ENCODE data around the gene ZIC2. TPM values are rescaled to one million over a fixed set of nuclear protein-coding genes. Genes with fewer than 3 reads are reported as not detected.

The ZIC2 gene
- total RNA-seq, 1 experiment from 2014 or later, result 305 TPM

GRCh38 chr13:99962242-99962641 lies 19.3 kb upstream of the ZIC2 start:
- POLR2A ChIA-PET (ENCODE audit: low non-redundant PET), result no interaction called here
- TF ChIP-seq CTCF (conservative IDR thresholded peaks at IDR 0.05; ENCODE audit: low read depth, low read length) (no peak), EZH2 (IDR thresholded peaks at IDR 0.05; ENCODE audit: borderline replicate concordance, low read depth, low read length, poor library complexity, severe bottlenecking) (no peak)
- H3K4me1 ChIP-seq (ENCODE audit: insufficient read depth, low read length, poor library complexity, severe bottlenecking), result peaks cover 57% of the 10 kb centered on the region

GRCh38 chr13:99963816-99964339 lies 17.7 kb upstream of the ZIC2 start:
- ChIA-PET CTCF (no interaction called here), POLR2A (ENCODE audit: low non-redundant PET) (interaction anchor here (0.7 kb wide), 1 partner anchor 10 kb away, joined by 6 read pairs; no protein-coding TSS in a partner anchor)
- intact Hi-C loops (cut with micrococcal nuclease; ENCODE audit: unreplicated experiment), result no loop called here

More at GRCh38 chr13:99962242-99962641, 19.3 kb upstream of the ZIC2 start:
- H3K27me3 ChIP-seq (replicated peaks; ENCODE audit: insufficient read depth, low read depth, low read length, poor library complexity), result no peaks in the 10 kb centered on the region
- DNase-seq (ENCODE audit: low spot score), result no peak
- intact Hi-C loops (cut with micrococcal nuclease; ENCODE audit: unreplicated experiment), result no loop called here
- no peaks in the 10 kb centered on the region for H3K9me3 ChIP-seq (ENCODE audit: low read depth, low read length, poor library complexity, severe bottlenecking)
- no peak overlapping the region for H3K4me3 ChIP-seq (ENCODE audit: low read depth, low read length, poor library complexity, severe bottlenecking)
- no TSS peak for BruUV-seq (replicated peaks)
- H3K27ac ChIP-seq (ENCODE audit: low read depth, low read length, poor library complexity, severe bottlenecking), result peak overlapping the region; percentile 4
- CTCF ChIA-PET, result no interaction called here
- peaks cover 37% of the 10 kb centered on the region for H3K36me3 ChIP-seq (ENCODE audit: insufficient read depth, low read length, poor library complexity, severe bottlenecking)

GRCh38 chr13:99965329-99966000 lies 16.1 kb upstream of the ZIC2 start:
- no peak for TF ChIP-seq EZH2 (IDR thresholded peaks at IDR 0.05; ENCODE audit: borderline replicate concordance, low read depth, low read length, poor library complexity, severe bottlenecking)
- TF ChIP-seq CTCF (conservative IDR thresholded peaks at IDR 0.05; ENCODE audit: low read depth, low read length), result no peak
- ChIA-PET CTCF (no interaction called here), POLR2A (ENCODE audit: low non-redundant PET) (no interaction called here)
- no peaks in the 10 kb centered on the region for H3K9me3 ChIP-seq (ENCODE audit: low read depth, low read length, poor library complexity, severe bottlenecking)
- BruUV-seq (replicated peaks), result no TSS peak
- intact Hi-C loops (cut with micrococcal nuclease; ENCODE audit: unreplicated experiment), result loop anchor here (5.0 kb wide), 1 partner anchor 308 kb away; no protein-coding TSS in a partner anchor
- H3K4me1 ChIP-seq (ENCODE audit: insufficient read depth, low read length, poor library complexity, severe bottlenecking), result peaks cover 50% of the 10 kb centered on the region
- peak overlapping the region; percentile 91 for H3K4me3 ChIP-seq (ENCODE audit: low read depth, low read length, poor library complexity, severe bottlenecking)
- peak overlapping the region; percentile 98 for H3K27ac ChIP-seq (ENCODE audit: low read depth, low read length, poor library complexity, severe bottlenecking)
- H3K27me3 ChIP-seq (replicated peaks; ENCODE audit: insufficient read depth, low read depth, low read length, poor library complexity), result no peaks in the 10 kb centered on the region
- H3K36me3 ChIP-seq (ENCODE audit: insufficient read depth, low read length, poor library complexity, severe bottlenecking), result peaks cover 52% of the 10 kb centered on the region
- no peak for DNase-seq (ENCODE audit: low spot score)

More at GRCh38 chr13:99963816-99964339, 17.7 kb upstream of the ZIC2 start:
- H3K27me3 ChIP-seq (replicated peaks; ENCODE audit: insufficient read depth, low read depth, low read length, poor library complexity), result no peaks in the 10 kb centered on the region
- TF ChIP-seq CTCF (conservative IDR thresholded peaks at IDR 0.05; ENCODE audit: low read depth, low read length), result no peak
- no peak for TF ChIP-seq EZH2 (IDR thresholded peaks at IDR 0.05; ENCODE audit: borderline replicate concordance, low read depth, low read length, poor library complexity, severe bottlenecking)
- H3K4me1 ChIP-seq (ENCODE audit: insufficient read depth, low read length, poor library complexity, severe bottlenecking), result peaks cover 50% of the 10 kb centered on the region
- H3K4me3 ChIP-seq (ENCODE audit: low read depth, low read length, poor library complexity, severe bottlenecking), result no peak overlapping the region
- BruUV-seq (replicated peaks), result no TSS peak
- no peak for DNase-seq (ENCODE audit: low spot score)
- peak overlapping the region; percentile 26 for H3K27ac ChIP-seq (ENCODE audit: low read depth, low read length, poor library complexity, severe bottlenecking)
- H3K36me3 ChIP-seq (ENCODE audit: insufficient read depth, low read length, poor library complexity, severe bottlenecking), result peaks cover 44% of the 10 kb centered on the region
- H3K9me3 ChIP-seq (ENCODE audit: low read depth, low read length, poor library complexity, severe bottlenecking), result no peaks in the 10 kb centered on the region

All from A673 (cell line).